MCF 10A (cell line): ENCODE results near the gene BMP3. TPM values are rescaled to one million over a fixed set of nuclear protein-coding genes. Genes with fewer than 3 reads are reported as not detected.

ENCODE experiments used
- BruUV-seq: library from RNA; stranded (reverse); fragments of 400-500 nt; replicated peaks from 2 replicates; lab custom pipeline; 2021; lab: Mats Ljungman, UMichigan
- CTCF ChIA-PET: fragments of 300-600 bp; sonication (Branson Sonifier 250); formaldehyde crosslinking; extraction: SDS; loops from one replicate; lab custom pipeline; 2021; ENCODE audit warnings: antibody characterized with exemption, inconsistent platforms; lab: Yijun Ruan, JAX
- POLR2A ChIA-PET: fragments of 300-600, 350-650 bp; sonication (Branson Sonifier 250); formaldehyde crosslinking; extraction: SDS; loops from one replicate; lab custom pipeline; 2020; ENCODE audit warnings: antibody characterized with exemption, inconsistent platforms; lab: Yijun Ruan, JAX
- DNase-seq: peaks from one replicate; pipeline ENCODE4 v3.0.0-alpha.2; 2018; ENCODE audit not compliant: unreplicated experiment
- H3K27ac Mint-ChIP-seq: one replicate; pipeline ENCODE4 v1.8.0; 2022; ENCODE audit warnings: mild to moderate bottlenecking, low read depth, mixed read lengths; ENCODE audit not compliant: unreplicated experiment
- H3K27me3 Mint-ChIP-seq: one replicate; pipeline ENCODE4 v1.8.0; 2022; ENCODE audit warnings: mixed read lengths; ENCODE audit not compliant: insufficient read depth, unreplicated experiment
- H3K36me3 Mint-ChIP-seq: one replicate; pipeline ENCODE4 v1.8.0; 2022; ENCODE audit warnings: mild to moderate bottlenecking, moderate library complexity, mixed read lengths; ENCODE audit not compliant: insufficient read depth, unreplicated experiment
- H3K4me1 Mint-ChIP-seq: one replicate; pipeline ENCODE4 v1.8.0; 2022; ENCODE audit warnings: mixed read lengths; ENCODE audit not compliant: insufficient read depth, unreplicated experiment
- H3K4me3 Mint-ChIP-seq: one replicate; pipeline ENCODE4 v1.8.0; 2022; ENCODE audit warnings: mild to moderate bottlenecking, moderate library complexity, mixed read lengths; ENCODE audit not compliant: unreplicated experiment
- H3K9me3 Mint-ChIP-seq: one replicate; pipeline ENCODE4 v1.8.0; 2022; ENCODE audit warnings: mixed read lengths; ENCODE audit not compliant: unreplicated experiment
- CTCF ChIP-seq: fragments of 200-600 bp; IDR thresholded peaks from one replicate; pipeline ENCODE4 v1.8.0; 2022; ENCODE audit warnings: antibody characterized with exemption, mild to moderate bottlenecking; ENCODE audit not compliant: unreplicated experiment
- intact Hi-C: fragments of 100-400 bp; cut with micrococcal nuclease; formaldehyde crosslinking; loops from 2 replicates; pipeline ENCODE4 v1.14.1; 2022
- total RNA-seq: library from RNA; stranded (reverse); gene quantifications from 2 replicates; pipeline ENCODE4 v1.2.3, GENCODE V29; 2022

BMP3 gene
- total RNA-seq, 1 experiment from 2014 or later = not detected

GRCh38 chr4:81042578-81043365, 12.3 kb downstream of the BMP3 start:
- ChIA-PET CTCF (interaction anchor here (0.6 to 11.8 kb wide), 9 partner anchors 10 to 684 kb away, joined by 3 to 189 read pairs (median 3); partner anchors contain the start of gene BMP3), POLR2A (no interaction called here)
- H3K4me3 Mint-ChIP-seq = no peak overlapping the region
- intact Hi-C loops = loop anchor here (5.0 to 10.0 kb wide), 3 partner anchors 50 to 588 kb away; no protein-coding TSS in a partner anchor
- no TSS peak for BruUV-seq
- no peak for TF ChIP-seq CTCF
- no peaks in the 10 kb centered on the region for H3K9me3 Mint-ChIP-seq
- H3K27ac Mint-ChIP-seq = no peak overlapping the region
- H3K27me3 Mint-ChIP-seq = no peaks in the 10 kb centered on the region
- peaks cover 27% of the 10 kb centered on the region for H3K4me1 Mint-ChIP-seq
- H3K36me3 Mint-ChIP-seq = no peaks in the 10 kb centered on the region
- DNase-seq = no peak

- Mint-ChIP-seq H3K27ac (no peak overlapping the region), H3K9me3 (no peaks in the 10 kb centered on the region), H3K4me3 (no peak overlapping the region), H3K36me3 (no peaks in the 10 kb centered on the region), H3K4me1 (no peaks in the 10 kb centered on the region), H3K27me3 (no peaks in the 10 kb centered on the region)
- intact Hi-C loops = loop anchor here (10.0 kb wide), 1 partner anchor 595 kb away; no protein-coding TSS in a partner anchor
- BruUV-seq = no TSS peak
- TF ChIP-seq CTCF = no peak
- DNase-seq = no peak
- POLR2A ChIA-PET = no interaction called here
- CTCF ChIA-PET = interaction anchor here (0.7 to 7.8 kb wide), 6 partner anchors 8 to 1045 kb away, joined by 3 to 66 read pairs (median 10); no protein-coding TSS in a partner anchor
Measured at GRCh38 chr4:81049330-81049729, 18.8 kb downstream of the BMP3 start.

DNA sequence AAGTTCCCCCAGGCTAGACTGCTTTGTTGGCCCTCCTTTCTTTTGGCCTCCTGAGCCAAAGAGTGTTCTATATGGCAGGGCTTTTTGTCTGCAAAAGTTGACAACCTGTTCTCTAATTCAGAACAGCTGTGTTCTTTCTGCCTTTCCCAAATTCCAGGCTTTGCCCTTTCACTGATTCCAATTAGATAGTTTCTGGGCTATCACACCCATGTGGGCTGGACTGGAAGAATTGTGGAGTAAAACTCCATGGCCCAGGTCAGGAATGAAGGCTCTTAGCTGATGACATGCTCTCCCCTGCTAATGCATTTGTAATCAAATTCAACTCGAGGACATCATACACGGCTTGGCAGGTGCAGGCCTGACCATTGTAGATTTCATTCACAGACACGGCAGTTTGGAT, 19.4 kb downstream of the BMP3 start:
- intact Hi-C loops = loop anchor here (5.0 to 10.0 kb wide), 2 partner anchors 595 to 828 kb away; no protein-coding TSS in a partner anchor
- no peaks in the 10 kb centered on the region for H3K9me3 Mint-ChIP-seq
- no peak for DNase-seq
- H3K27ac Mint-ChIP-seq = no peak overlapping the region
- no peak for TF ChIP-seq CTCF
- ChIA-PET CTCF (interaction anchor here (0.7 to 7.8 kb wide), 4 partner anchors 9 to 689 kb away, joined by 3 to 66 read pairs (median 20); no protein-coding TSS in a partner anchor), POLR2A (interaction anchor here (0.7 kb wide), 1 partner anchor 20 kb away, joined by 3 read pairs; the partner anchor contains the start of gene BMP3)
- H3K4me1 Mint-ChIP-seq = no peaks in the 10 kb centered on the region
- no peak overlapping the region for H3K4me3 Mint-ChIP-seq
- no peaks in the 10 kb centered on the region for H3K27me3 Mint-ChIP-seq
- BruUV-seq = no TSS peak
- no peaks in the 10 kb centered on the region for H3K36me3 Mint-ChIP-seq
